Endodermal cell (in vitro differentiated cells): ENCODE results near the gene OBP2B. TPM values are rescaled to one million over a fixed set of nuclear protein-coding genes. Genes with fewer than 3 reads are reported as not detected.

Experiments used
- DNase-seq: peaks from one replicate; pipeline ENCODE4 v3.0.0-alpha.2; 2017
- H3K27ac ChIP-seq: 2 replicates; pipeline ENCODE4 v1.5.1; 2013; ENCODE audit warnings: mild to moderate bottlenecking, low read depth, low read length, moderate library complexity
- H3K27me3 ChIP-seq: 2 replicates; pipeline ENCODE4 v1.6.1; 2013; ENCODE audit warnings: mild to moderate bottlenecking, low read length, moderate library complexity; ENCODE audit not compliant: insufficient read depth, control insufficient read depth, poor library complexity, severe bottlenecking
- H3K36me3 ChIP-seq: 2 replicates; pipeline ENCODE4 v1.7.0; 2013; ENCODE audit warnings: mild to moderate bottlenecking, low read length, moderate library complexity; ENCODE audit not compliant: control insufficient read depth, insufficient read depth
- H3K4me1 ChIP-seq: one replicate; pipeline ENCODE4 v1.7.0; 2013; ENCODE audit warnings: low read length; ENCODE audit not compliant: control insufficient read depth, insufficient read depth
- H3K4me3 ChIP-seq: 2 replicates; pipeline ENCODE4 v1.5.1; 2013; ENCODE audit warnings: mild to moderate bottlenecking, low read length, moderate library complexity
- H3K9ac ChIP-seq: 2 replicates; pipeline ENCODE4 v1.6.1; 2013; ENCODE audit warnings: mild to moderate bottlenecking, low read length, moderate library complexity; ENCODE audit not compliant: poor library complexity, severe bottlenecking; ENCODE audit errors: extremely low read depth
- H3K9me3 ChIP-seq: 2 replicates; pipeline ENCODE4 v1.6.1; 2013; ENCODE audit warnings: mild to moderate bottlenecking, low read length, moderate library complexity; ENCODE audit not compliant: control insufficient read depth
- H3K27ac Mint-ChIP-seq: 2 replicates; pipeline ENCODE4 v1.8.0; 2020; ENCODE audit warnings: mixed read lengths
- H3K27me3 Mint-ChIP-seq: 2 replicates; pipeline ENCODE4 v1.8.0; 2021; ENCODE audit warnings: mild to moderate bottlenecking, mixed read lengths; ENCODE audit not compliant: insufficient read depth
- H3K36me3 Mint-ChIP-seq: 2 replicates; pipeline ENCODE4 v1.8.0; 2020; ENCODE audit warnings: low read depth, mixed read lengths
- H3K4me1 Mint-ChIP-seq: 2 replicates; pipeline ENCODE4 v1.8.0; 2020; ENCODE audit warnings: mixed read lengths
- H3K4me3 Mint-ChIP-seq: 2 replicates; pipeline ENCODE4 v1.8.0; 2020; ENCODE audit warnings: mild to moderate bottlenecking, moderate library complexity, mixed read lengths
- H3K9me3 Mint-ChIP-seq: 2 replicates; pipeline ENCODE4 v1.8.0; 2020; ENCODE audit warnings: mild to moderate bottlenecking, mixed read lengths
- WGBS, 2 experiments: methylation state at CpG; one replicate each; pipeline versions ENCODE4 v1.1.5 to v1.1.7; 2013; ENCODE audit warnings: missing lambda C conversion rate in 2 of 2, mixed read lengths in 1 of 2; ENCODE audit not compliant: insufficient coverage in 1 of 2, insufficient read length in 1 of 2; 5-methylcytosine and 5-hydroxymethylcytosine counted together
- total RNA-seq, 2 donors: library from RNA; stranded (reverse); fragmentation: NEBNext Ultra II Directional in 1 of 2; extraction: Animal tissue kit (Norgen Biotek cat#: 25700) in 1 of 2; gene quantifications; 2 replicates in 1 of 2; 3 replicates in 1 of 2; pipeline ENCODE4 v1.2.1, GENCODE V29; 2021
- TF ChIP-seq, protein P1 (sequence below): fragments of 200-600 bp; sonication (generic); conservative IDR thresholded peaks from 2 replicates; pipeline ENCODE4 v1.5.0; 2021; ENCODE audit warnings: antibody characterized with exemption, mild to moderate bottlenecking

OBP2B gene
- total RNA-seq, 2 donors from 2014 or later: not detected

DNA sequence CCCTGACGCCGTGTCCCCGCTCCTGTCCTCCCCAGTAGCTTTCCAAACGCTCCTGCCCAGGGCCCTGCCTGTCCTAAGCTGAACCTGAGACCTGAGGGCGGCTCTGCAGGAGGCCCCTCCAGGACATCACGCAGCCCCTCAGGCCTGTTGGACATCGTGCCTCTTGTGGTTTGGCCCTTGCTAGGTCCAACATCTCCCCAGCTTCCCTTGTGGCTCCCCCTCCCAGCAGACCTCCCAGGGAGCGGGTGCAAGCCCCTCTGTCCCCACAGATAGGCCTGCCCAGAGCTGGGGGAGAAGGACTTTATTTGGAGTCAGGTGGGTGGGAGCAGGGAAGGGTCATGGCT lies 4.1 kb downstream of the OBP2B start:
- H3K27me3 ChIP-seq: peaks cover 8% of the 10 kb centered on the region
- no peaks in the 10 kb centered on the region for H3K36me3 ChIP-seq
- H3K4me3 ChIP-seq: no peak overlapping the region
- H3K27ac ChIP-seq: no peak overlapping the region
- WGBS, 2 experiments: 60 to 87% methylated on average over 2 to 8 of the region's 8 CpGs
- no peak for DNase-seq
- Mint-ChIP-seq H3K4me1 (no peaks in the 10 kb centered on the region), H3K27me3 (peaks cover 42% of the 10 kb centered on the region), H3K36me3 (no peaks in the 10 kb centered on the region), H3K27ac (no peak overlapping the region), H3K9me3 (no peaks in the 10 kb centered on the region), H3K4me3 (no peak overlapping the region)
- no peak overlapping the region for H3K9ac ChIP-seq
- TF ChIP-seq, protein P1, sequence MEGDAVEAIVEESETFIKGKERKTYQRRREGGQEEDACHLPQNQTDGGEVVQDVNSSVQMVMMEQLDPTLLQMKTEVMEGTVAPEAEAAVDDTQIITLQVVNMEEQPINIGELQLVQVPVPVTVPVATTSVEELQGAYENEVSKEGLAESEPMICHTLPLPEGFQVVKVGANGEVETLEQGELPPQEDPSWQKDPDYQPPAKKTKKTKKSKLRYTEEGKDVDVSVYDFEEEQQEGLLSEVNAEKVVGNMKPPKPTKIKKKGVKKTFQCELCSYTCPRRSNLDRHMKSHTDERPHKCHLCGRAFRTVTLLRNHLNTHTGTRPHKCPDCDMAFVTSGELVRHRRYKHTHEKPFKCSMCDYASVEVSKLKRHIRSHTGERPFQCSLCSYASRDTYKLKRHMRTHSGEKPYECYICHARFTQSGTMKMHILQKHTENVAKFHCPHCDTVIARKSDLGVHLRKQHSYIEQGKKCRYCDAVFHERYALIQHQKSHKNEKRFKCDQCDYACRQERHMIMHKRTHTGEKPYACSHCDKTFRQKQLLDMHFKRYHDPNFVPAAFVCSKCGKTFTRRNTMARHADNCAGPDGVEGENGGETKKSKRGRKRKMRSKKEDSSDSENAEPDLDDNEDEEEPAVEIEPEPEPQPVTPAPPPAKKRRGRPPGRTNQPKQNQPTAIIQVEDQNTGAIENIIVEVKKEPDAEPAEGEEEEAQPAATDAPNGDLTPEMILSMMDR: no peak
- no peaks in the 10 kb centered on the region for H3K4me1 ChIP-seq
- H3K9me3 ChIP-seq: no peaks in the 10 kb centered on the region

DNA sequence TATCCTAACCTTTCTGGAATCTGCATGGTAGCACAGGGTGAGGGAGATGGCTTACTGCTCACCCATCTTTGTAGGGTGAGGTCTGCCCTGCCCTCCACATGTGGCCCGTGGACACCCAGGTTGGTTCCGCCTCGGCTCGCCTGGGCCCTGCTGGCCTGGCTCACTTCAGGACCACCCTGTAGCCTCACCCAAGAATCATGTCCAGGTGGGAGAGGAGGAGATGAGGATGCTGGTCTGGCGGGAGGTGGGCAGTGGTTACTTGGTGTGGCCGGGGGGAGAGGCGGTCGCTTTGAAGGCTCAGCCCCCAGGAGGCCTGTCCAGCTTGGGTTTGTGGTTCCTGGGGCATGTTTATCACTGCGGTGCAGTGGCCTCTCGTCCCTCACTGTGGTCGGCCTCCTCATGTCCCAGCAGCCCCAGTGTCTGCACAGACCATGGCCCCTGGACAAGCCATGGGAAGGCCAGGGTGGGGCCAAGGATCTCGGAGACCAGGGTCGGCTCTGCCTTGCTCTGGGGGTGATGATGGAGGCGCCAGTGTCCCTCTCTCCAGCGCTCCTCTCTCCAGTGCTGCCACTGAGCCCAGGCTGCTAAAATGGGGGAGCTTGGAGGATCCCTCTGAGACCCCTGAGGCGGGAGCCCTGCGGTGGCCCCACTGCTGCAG lies 4.6 kb downstream of the OBP2B start:
- Mint-ChIP-seq H3K36me3 (no peaks in the 10 kb centered on the region), H3K27ac (no peak overlapping the region), H3K4me3 (no peak overlapping the region), H3K4me1 (no peaks in the 10 kb centered on the region), H3K9me3 (no peaks in the 10 kb centered on the region), H3K27me3 (peaks cover 41% of the 10 kb centered on the region)
- Histone ChIP-seq H3K27me3 (peaks cover 8% of the 10 kb centered on the region), H3K36me3 (no peaks in the 10 kb centered on the region), H3K9me3 (no peaks in the 10 kb centered on the region), H3K9ac (no peak overlapping the region), H3K4me3 (no peak overlapping the region), H3K4me1 (no peaks in the 10 kb centered on the region), H3K27ac (no peak overlapping the region)
- no peak for DNase-seq
- TF ChIP-seq, protein P1: no peak
- 68 to 87% methylated on average over 3 to 17 of the region's 17 CpGs for WGBS, 2 experiments

DNA sequence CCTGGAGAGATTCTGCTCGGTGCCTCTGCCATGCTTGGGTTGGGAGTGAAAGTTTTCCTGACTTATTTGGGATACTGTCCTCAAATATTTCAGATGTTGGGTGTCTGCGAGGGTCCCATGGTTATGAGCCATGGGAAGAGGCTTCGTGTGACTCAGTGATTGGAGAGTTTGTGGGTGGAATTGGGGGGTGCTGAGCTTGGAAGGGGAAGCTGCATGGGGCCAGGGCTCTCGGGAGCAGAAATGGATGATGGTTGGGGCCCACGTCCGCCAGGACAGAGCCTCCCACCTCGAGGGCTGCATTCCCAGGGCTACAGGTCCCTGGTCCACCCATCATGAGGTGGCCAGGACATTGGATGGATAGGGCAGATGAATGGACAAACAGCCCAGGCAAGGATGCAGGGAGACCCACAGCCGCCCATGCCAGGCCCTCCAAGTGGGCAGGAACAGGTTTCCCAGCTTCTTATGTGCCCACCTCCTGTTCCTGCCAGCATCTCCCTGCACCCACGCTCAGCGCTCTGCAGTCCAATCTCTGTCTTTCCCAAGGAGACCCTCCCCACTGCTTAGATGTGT lies 5.5 kb downstream of the OBP2B start:
- H3K4me3 ChIP-seq: no peak overlapping the region
- H3K9ac ChIP-seq: no peak overlapping the region
- Mint-ChIP-seq H3K9me3 (no peaks in the 10 kb centered on the region), H3K4me1 (no peaks in the 10 kb centered on the region), H3K27ac (no peak overlapping the region), H3K36me3 (no peaks in the 10 kb centered on the region), H3K4me3 (no peak overlapping the region), H3K27me3 (peaks cover 41% of the 10 kb centered on the region)
- no peak overlapping the region for H3K27ac ChIP-seq
- TF ChIP-seq, protein P1: no peak
- H3K36me3 ChIP-seq: no peaks in the 10 kb centered on the region
- no peaks in the 10 kb centered on the region for H3K9me3 ChIP-seq
- no peak for DNase-seq
- H3K4me1 ChIP-seq: no peaks in the 10 kb centered on the region
- WGBS, 2 experiments: 65 to 82% methylated on average over 6 to 10 of the region's 10 CpGs
- H3K27me3 ChIP-seq: peaks cover 8% of the 10 kb centered on the region
